ENCODE measurements around the gene NEDD8.

GRCh38 chr14:24260026-24260779, 28.0 kb upstream of the NEDD8 start:
- TF ChIP-seq TARDBP (IDR thresholded peaks at IDR 0.05) (no peak), FOXK2 (IDR thresholded peaks at IDR 0.05) (no peak), ZNF384 (IDR thresholded peaks at IDR 0.05) (no peak), ELF4 (IDR thresholded peaks at IDR 0.05) (no peak), SUZ12 (IDR thresholded peaks at IDR 0.05) (no peak), SP1 (IDR thresholded peaks at IDR 0.05) (no peak), FOXA1 (IDR thresholded peaks at IDR 0.05) (no peak), FOXM1 (IDR thresholded peaks at IDR 0.05; ENCODE audit: borderline replicate concordance) (no peak), PKNOX1 (IDR thresholded peaks at IDR 0.05) (no peak)
